DMS79 (cell line): ENCODE measurements around the gene OR13D1.
"Not testable (repeated sequence)": the region's sequence is repeated elsewhere in the genome, so short reads cannot be mapped to it uniquely, and the experiment has no call there.

ENCODE experiments used
- DNase-seq: peaks from one replicate; lab custom pipeline; 2025; lab: John Stamatoyannopoulos, UW

The OR13D1 gene, protein sequence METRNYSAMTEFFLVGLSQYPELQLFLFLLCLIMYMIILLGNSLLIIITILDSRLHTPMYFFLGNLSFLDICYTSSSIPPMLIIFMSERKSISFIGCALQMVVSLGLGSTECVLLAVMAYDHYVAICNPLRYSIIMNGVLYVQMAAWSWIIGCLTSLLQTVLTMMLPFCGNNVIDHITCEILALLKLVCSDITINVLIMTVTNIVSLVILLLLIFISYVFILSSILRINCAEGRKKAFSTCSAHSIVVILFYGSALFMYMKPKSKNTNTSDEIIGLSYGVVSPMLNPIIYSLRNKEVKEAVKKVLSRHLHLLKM

DNA sequence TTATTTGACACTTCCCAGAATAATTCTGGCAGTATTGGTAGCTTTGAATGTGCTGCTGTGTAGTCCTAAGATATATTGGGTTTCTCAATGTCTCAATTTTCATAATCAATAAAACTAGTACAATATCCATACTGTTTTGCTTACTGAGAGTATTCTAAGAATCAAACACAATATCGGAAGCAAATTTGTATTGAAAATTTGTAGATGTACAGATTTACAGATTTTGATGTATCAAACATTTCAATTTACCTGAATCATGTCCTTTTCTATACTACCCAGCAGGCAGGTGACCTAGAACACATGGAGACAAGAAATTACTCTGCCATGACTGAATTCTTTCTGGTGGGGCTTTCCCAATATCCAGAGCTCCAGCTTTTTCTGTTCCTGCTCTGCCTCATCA, at the start of gene OR13D1:
TSS of gene OR13D1 (plus strand) at position 301 of the 400 bp plus-strand sequence. CDS start at position 301, 0 bp downstream.
- no peak for DNase-seq

GRCh38 chr9:104658496-104659195, 35.7 kb upstream of the OR13D1 start:
- no peak for DNase-seq

GRCh38 chr9:104675611-104676010, 18.7 kb upstream of the OR13D1 start:
- DNase-seq: no peak

DNA sequence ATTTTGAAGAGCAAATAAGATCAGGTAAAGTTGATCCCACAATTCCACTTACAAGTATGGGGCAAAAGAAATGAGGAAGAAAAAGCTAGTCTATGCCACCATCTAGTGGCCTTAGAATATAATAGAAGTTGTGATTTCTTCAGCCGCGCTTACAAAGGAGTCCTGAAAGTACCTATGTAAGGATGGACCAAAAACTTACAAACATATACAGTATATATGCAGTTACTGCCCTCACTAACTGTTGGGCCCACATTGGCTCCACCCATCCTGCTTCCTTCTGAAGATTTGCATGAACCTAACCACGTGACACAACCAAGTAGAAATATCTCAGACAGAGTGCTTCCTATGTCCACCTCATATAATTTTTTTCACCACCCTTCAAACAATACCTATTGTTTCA, 11.7 kb upstream of the OR13D1 start:
- DNase-seq: peak; percentile 0

- no peak for DNase-seq
These were observed 8.2 kb upstream of the OR13D1 start for GRCh38 chr9:104686081-104686480.

DNA sequence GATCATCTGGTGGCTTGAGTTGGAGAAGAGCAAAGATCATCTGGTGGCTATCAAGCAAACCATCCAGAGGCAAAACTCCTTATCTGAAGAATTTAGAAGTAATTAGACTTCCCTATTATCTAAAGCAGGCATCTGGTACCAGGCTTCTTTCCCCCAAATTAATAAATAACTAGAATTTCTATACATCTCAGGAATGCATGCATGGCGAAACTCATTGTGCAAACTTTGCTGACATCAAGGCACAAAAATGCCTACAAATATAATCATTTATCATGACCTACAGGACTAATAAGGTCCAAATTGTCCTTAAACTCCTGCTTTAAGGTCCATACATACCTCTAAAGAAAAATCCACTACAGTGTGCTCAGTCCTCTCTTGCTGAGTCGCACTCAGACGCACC, 6.0 kb downstream of the OR13D1 start:
- no peak for DNase-seq

DNA sequence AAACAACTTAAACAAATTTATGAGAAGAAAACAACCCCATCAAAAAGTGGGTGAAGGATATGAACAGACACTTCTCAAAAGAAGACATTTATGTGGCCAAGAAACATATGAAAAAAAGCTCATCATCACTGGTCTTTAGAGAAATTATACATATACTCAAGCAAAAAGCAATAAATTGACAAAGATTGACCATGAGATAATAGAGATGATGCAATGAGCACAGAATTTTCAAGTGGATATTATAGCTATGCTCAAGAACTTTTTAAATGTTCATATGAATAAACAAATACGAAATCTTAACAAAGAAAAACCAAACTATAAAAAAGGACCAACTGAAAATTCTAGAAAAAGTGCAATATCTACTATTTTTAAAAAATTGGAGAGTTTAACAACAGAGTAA, 14.4 kb downstream of the OR13D1 start:
- DNase-seq: not testable (repeated sequence)

- DNase-seq: no peak
These were observed 17.3 kb downstream of the OR13D1 start for GRCh38 chr9:104711604-104712003.

DNA sequence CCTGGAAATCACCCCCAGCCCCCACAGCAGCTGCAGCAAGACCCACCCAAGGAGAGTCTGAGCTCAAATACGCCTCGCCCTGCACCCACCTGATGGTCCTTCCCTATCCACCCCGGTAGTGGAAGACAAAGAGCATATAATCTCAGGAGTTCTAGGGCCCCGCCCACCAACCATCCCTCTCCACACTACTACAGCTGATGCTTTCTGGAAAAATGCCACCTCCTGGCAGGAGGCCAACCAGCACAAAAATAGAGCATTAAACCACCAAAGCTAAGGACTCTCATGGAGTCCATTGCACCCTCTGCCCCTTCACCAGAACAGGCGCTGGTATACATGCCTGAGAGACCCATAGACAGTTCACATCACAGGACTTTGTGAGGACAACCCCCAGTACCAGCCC, 30.7 kb downstream of the OR13D1 start:
- DNase-seq: no peak

- DNase-seq: no peak
These were observed 44.1 kb downstream of the OR13D1 start for GRCh38 chr9:104738452-104738851.

DNA sequence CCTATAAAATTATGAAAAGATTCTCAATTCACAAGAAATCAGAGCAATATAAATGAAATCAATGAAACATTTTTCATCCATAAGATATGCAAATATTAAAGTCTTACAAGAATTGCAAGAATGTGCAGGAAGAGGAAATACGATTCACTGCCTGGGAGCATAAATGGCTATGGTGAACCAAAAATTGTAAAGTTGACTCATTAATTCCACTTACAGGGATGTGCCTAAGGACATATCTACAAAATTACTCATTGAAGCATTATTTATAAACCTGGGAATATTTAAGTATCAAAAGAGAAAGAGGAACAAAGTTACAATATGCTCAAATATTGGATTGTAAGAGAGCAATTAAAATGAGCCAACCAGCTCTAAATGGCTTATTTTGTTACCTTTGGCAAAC, 46.3 kb downstream of the OR13D1 start:
- DNase-seq: no peak

DNA sequence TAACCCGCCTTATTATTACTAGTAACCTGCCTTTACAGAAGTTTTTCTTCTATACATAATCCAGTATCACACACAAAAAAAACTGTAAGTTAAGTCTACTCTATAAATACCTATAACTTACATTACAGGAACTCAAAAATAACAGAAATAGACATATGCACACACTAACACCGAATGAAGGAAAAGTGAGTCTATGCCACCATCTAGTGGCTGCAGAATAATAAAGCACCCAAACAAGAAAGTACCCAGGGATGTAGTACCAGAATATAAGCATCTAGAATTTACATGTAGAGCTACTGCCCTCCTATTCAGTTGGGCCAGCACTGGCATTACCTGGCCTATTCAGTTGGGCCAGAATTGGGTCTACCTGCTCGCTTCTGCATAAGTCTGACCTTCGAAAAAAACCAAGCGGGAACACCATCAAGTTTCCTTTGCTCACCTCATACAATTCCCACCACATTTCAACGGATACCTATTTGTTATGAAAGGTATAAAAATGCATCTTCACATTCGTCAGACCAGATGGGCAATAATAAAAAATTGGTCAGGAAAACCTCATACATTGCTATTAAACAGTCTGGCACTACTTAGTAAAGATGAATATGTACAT, 49.2 kb downstream of the OR13D1 start:
- DNase-seq: peak; percentile 3
